Liver (tissue), 3 donors: ENCODE measurements around the gene SKAP1.

ENCODE experiments used
- CTCF ChIP-seq: fragments of 150-350 bp; IDR thresholded peaks from 2 replicates; pipeline ENCODE4 v1.5.1; 2017; ENCODE audit warnings: improper control_type of control experiment, low read depth, low read length; ENCODE audit not compliant: missing input control
- HNF4A ChIP-seq, 2 donors: conservative IDR thresholded peaks; 2 replicates each; pipeline ENCODE4 v1.6.1; 2016; ENCODE audit warnings: antibody characterized with exemption in 2 of 2, mild to moderate bottlenecking in 2 of 2
- REST ChIP-seq: IDR thresholded peaks from 2 replicates; pipeline ENCODE4 v1.6.1; 2016; ENCODE audit warnings: antibody characterized with exemption, mild to moderate bottlenecking
- RXRA ChIP-seq, 2 donors: IDR thresholded peaks; 2 replicates each; pipeline ENCODE4 v1.6.1; 2017 to 2018; ENCODE audit warnings: antibody characterized with exemption in 2 of 2, mild to moderate bottlenecking in 1 of 2
- SP1 ChIP-seq: IDR thresholded peaks from 2 replicates; pipeline ENCODE4 v1.6.1; 2018; ENCODE audit warnings: antibody characterized with exemption, mild to moderate bottlenecking
- YY1 ChIP-seq: IDR thresholded peaks from 2 replicates; pipeline ENCODE4 v1.6.1; 2016; ENCODE audit warnings: antibody characterized with exemption, mild to moderate bottlenecking
- donor health status: healthy.
- donor health status: healthy.

GRCh38 chr17:48385319-48385718 lies 44.7 kb downstream of the SKAP1 start:
- TF ChIP-seq CTCF (no peak), YY1 (no peak), SP1 (no peak), REST (no peak), HNF4A (conservative IDR thresholded peaks at IDR 0.05) (no peak), RXRA (IDR thresholded peaks at IDR 0.05) (no peak)
